DND-41 (cell line): ENCODE measurements around the gene ZNF672.

Source experiments
- ATAC-seq: fragments of 200-7000 bp; cut with Tn5 transposase; 3 replicates; pipeline ENCODE4 v1.9.1; 2021; ENCODE audit warnings: low read depth; ENCODE audit not compliant: insufficient read depth
- DNase-seq: peaks from one replicate; pipeline ENCODE4 v3.0.0-alpha.2; 2020
- H2AFZ ChIP-seq: 2 replicates; pipeline ENCODE4 v1.6.0; 2012; ENCODE audit warnings: low read depth, low read length
- H3K27ac ChIP-seq: 2 replicates; pipeline ENCODE4 v1.5.1; 2012; ENCODE audit warnings: low read length, inconsistent platforms
- H3K27me3 ChIP-seq: fragments of 200-600 bp; sonication (generic); 2 replicates; pipeline ENCODE4 v1.6.0; 2012; ENCODE audit warnings: low read length, mild to moderate bottlenecking, inconsistent platforms; ENCODE audit not compliant: insufficient read depth, poor library complexity
- H3K36me3 ChIP-seq: 2 replicates; pipeline ENCODE4 v1.5.1; 2012; ENCODE audit warnings: low read length, inconsistent platforms; ENCODE audit not compliant: insufficient read depth
- H3K4me1 ChIP-seq: 2 replicates; pipeline ENCODE4 v1.5.1; 2012; ENCODE audit warnings: mild to moderate bottlenecking, low read length; ENCODE audit not compliant: insufficient read depth
- H3K4me2 ChIP-seq: 2 replicates; pipeline ENCODE4 v1.6.0; 2012; ENCODE audit warnings: mild to moderate bottlenecking, moderate library complexity, low read length, inconsistent platforms; ENCODE audit not compliant: insufficient read depth
- H3K4me3 ChIP-seq, 2 experiments: fragments of 200-600 bp in 1 of 2; shearing (Covaris generic) in 1 of 2; 2 replicates each; pipeline ENCODE4 v1.5.1; 2012 to 2016; ENCODE audit warnings: inconsistent platforms in 2 of 2, low read length in 2 of 2, mild to moderate bottlenecking in 2 of 2, low read depth in 1 of 2, moderate library complexity in 1 of 2
- H3K79me2 ChIP-seq: 2 replicates; pipeline ENCODE4 v1.6.0; 2012; ENCODE audit warnings: low read length, inconsistent platforms; ENCODE audit not compliant: insufficient read depth
- H3K9ac ChIP-seq: 2 replicates; pipeline ENCODE4 v1.6.0; 2012; ENCODE audit warnings: low read depth, mild to moderate bottlenecking, inconsistent platforms, low read length, moderate library complexity
- H3K9me3 ChIP-seq: 2 replicates; pipeline ENCODE4 v1.5.1; 2012; ENCODE audit warnings: low read length, moderate library complexity, mild to moderate bottlenecking, inconsistent platforms; ENCODE audit not compliant: insufficient read depth, severe bottlenecking
- H4K20me1 ChIP-seq: 2 replicates; pipeline ENCODE4 v1.6.0; 2012; ENCODE audit warnings: low read length; ENCODE audit not compliant: insufficient read depth
- CTCF ChIP-seq: IDR thresholded peaks from 2 replicates; pipeline ENCODE4 v1.5.1; 2012; ENCODE audit warnings: borderline replicate concordance, low read length, moderate library complexity, mild to moderate bottlenecking; ENCODE audit not compliant: poor library complexity, severe bottlenecking; ENCODE audit errors: extremely low read depth
- EZH2 ChIP-seq: IDR thresholded peaks from 3 replicates; pipeline ENCODE4 v1.6.1; 2012; ENCODE audit warnings: borderline replicate concordance, low read depth, mild to moderate bottlenecking, moderate library complexity, low read length, inconsistent platforms; ENCODE audit not compliant: severe bottlenecking

Gene ZNF672

GRCh38 chr1:248814351-248814750 lies 23.7 kb upstream of the ZNF672 start:
- ATAC-seq (no peak), DNase-seq (no peak)
- Histone ChIP-seq H4K20me1 (peaks cover 21% of the 10 kb centered on the region; the same call in 1 of the 2 replicates), H2AFZ (no peak overlapping the region), H3K27ac (no peak overlapping the region), H3K79me2 (peaks cover 14% of the 10 kb centered on the region), H3K4me2 (no peak overlapping the region), H3K9me3 (no peaks in the 10 kb centered on the region), H3K9ac (no peak overlapping the region), H3K4me1 (no peaks in the 10 kb centered on the region), H3K4me3 (no peak overlapping the region), H3K27me3 (no peaks in the 10 kb centered on the region), H3K36me3 (peaks cover 83% of the 10 kb centered on the region)
- TF ChIP-seq EZH2 (no peak), CTCF (no peak)

GRCh38 chr1:248815407-248816034 lies 22.5 kb upstream of the ZNF672 start:
- H2AFZ ChIP-seq, result no peak overlapping the region
- H3K79me2 ChIP-seq, result peaks cover 24% of the 10 kb centered on the region
- H3K36me3 ChIP-seq, result peaks cover 90% of the 10 kb centered on the region
- no peak overlapping the region for H3K9ac ChIP-seq
- H3K4me2 ChIP-seq, result no peak overlapping the region
- H3K4me3 ChIP-seq, result no peak overlapping the region
- ATAC-seq (no peak), DNase-seq (no peak)
- H3K9me3 ChIP-seq, result no peaks in the 10 kb centered on the region
- peaks cover 26% of the 10 kb centered on the region; the same call in 1 of the 2 replicates for H4K20me1 ChIP-seq
- H3K4me1 ChIP-seq, result peaks cover 6% of the 10 kb centered on the region; the same call in 1 of the 2 replicates
- H3K27ac ChIP-seq, result no peak overlapping the region
- no peaks in the 10 kb centered on the region for H3K27me3 ChIP-seq
- TF ChIP-seq EZH2, result no peak
- no peak for TF ChIP-seq CTCF

- H3K9ac ChIP-seq, result no peak overlapping the region
- peaks cover 31% of the 10 kb centered on the region; the same call in 1 of the 2 replicates for H4K20me1 ChIP-seq
- H3K4me2 ChIP-seq, result no peak overlapping the region
- no peaks in the 10 kb centered on the region for H3K9me3 ChIP-seq
- DNase-seq, result no peak
- H3K27ac ChIP-seq, result no peak overlapping the region
- no peaks in the 10 kb centered on the region for H3K27me3 ChIP-seq
- no peak overlapping the region for H2AFZ ChIP-seq
- peaks cover 13% of the 10 kb centered on the region; the same call in 1 of the 2 replicates for H3K4me1 ChIP-seq
- TF ChIP-seq EZH2 (no peak), CTCF (no peak)
- peaks cover 32% of the 10 kb centered on the region for H3K79me2 ChIP-seq
- ATAC-seq, result no peak
- peaks cover 91% of the 10 kb centered on the region for H3K36me3 ChIP-seq
- H3K4me3 ChIP-seq, result no peak overlapping the region
Observed at GRCh38 chr1:248816042-248816851, 21.8 kb upstream of the ZNF672 start.
